RCC 7860 (cell line): ENCODE results near the gene RAP1B.
A peak's percentile ranks its signal among the peaks of the same experiment; 100 is the strongest.

Experiments used
- DNase-seq: peaks from one replicate; pipeline ENCODE4 v3.0.0-alpha.2; 2015; ENCODE audit warnings: low spot score
- FAIRE-seq: peaks from 2 replicates; lab custom pipeline; 2012; peaks lifted over from hg19 to GRCh38; lab: Jason Lieb, UNC

The RAP1B gene

GRCh38 chr12:68686595-68687521 is 76.2 kb downstream of the RAP1B start, which contains the start of gene NUP107:
TSS of gene NUP107 (plus strand) at chr12:68686978. CDS start at chr12:68687066, 88 bp downstream.
- DNase-seq, result peak; percentile 98
- peak; percentile 82 for FAIRE-seq

GRCh38 chr12:68695454-68695853 is 84.8 kb downstream of the RAP1B start:
- DNase-seq (no peak), FAIRE-seq (no peak)

DNA sequence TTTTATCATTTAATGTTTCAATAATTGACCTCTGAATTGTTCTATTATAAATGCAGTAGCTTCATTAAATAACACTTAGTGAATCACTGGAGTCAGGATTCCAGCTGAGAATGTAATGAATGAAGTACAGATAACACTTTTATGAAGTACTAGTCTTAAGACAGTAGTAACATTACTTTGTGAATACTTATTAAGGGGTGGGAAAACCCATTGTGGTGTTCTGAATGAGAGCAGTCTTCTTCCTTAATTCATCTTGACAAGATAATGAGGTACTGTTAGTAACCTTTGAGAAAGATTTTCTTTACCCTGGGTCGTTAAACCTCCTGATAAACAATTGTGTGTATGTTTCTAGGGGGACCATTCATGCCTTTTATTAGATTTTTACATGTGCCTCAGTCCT is 88.8 kb downstream of the RAP1B start:
- no peak for FAIRE-seq
- DNase-seq, result no peak
